22Rv1 (cell line): ENCODE results near the gene SASH1.

Source experiments
- CTCF ChIP-seq: fragments of 450-650 bp; IDR thresholded peaks from 2 replicates; pipeline ENCODE4 v1.5.1; 2017; ENCODE audit warnings: mild to moderate bottlenecking
- ZFX ChIP-seq: fragments of 450-650 bp; IDR thresholded peaks from 2 replicates; pipeline ENCODE4 v1.6.1; 2017; ENCODE audit warnings: antibody characterized with exemption, borderline replicate concordance

GRCh38 chr6:148551226-148551625 lies 208.6 kb downstream of the SASH1 start:
- no peak for TF ChIP-seq CTCF
- no peak for TF ChIP-seq ZFX
